Measurements from ENCODE around the gene PDIA2. TPM values are rescaled to one million over a fixed set of nuclear protein-coding genes. Genes with fewer than 3 reads are reported as not detected.

PDIA2 gene
- total and polyA plus RNA-seq, 10 of the 15 experiments (the other 5 are each of a cell fraction or from before 2014, with no cell fraction given) = 0.11 to 0.36 TPM; not detected in 8

DNA sequence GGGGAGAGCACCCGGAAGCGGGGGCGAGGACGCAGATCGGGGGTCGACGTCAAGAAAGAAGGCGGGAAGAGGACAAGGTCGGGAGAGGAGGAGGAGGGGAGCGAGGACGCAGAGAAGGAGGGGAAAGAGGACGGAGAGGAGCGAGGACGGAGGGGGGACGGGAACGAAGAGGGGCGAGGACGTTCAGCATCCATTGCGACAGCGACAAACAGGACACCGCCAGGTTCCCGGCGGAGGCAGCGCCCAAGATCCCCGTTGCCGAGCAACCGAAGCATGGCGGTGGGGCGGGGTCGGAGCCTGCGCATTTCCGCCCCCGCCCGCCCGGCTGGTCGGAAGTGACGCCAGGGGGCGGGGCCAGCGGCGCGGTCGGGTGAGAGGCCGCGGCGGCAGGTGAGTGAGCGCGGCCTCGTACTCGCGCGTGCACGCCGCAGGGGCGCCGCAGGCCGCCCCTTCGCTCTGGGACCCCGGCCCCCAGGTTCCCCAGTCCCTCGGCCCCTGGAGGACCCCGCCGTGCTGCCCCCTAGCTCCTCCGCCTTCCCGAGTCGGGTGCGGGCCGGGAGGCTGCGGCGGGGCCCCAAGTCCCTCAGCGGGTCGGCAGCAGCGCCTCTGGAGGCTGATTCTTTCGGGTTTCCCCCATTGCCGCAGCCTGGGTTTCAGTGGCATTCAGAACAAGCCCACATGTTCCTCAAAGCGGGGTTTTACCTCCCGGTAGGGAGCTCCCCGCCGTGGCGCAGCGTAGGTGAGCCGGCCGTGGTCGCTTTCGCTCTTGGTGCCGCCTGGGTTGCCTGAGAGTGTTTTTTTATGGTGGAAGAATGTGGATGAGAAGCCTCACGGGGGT, 48.3 kb upstream of the PDIA2 start, which contains the start of gene FAM234A (continued):
- TF ChIP-seq REST (IDR thresholded peaks at IDR 0.05; ENCODE audit: low read depth, low read length) = no peak
- peak; percentile 91 for TF ChIP-seq KLF5 (IDR thresholded peaks at IDR 0.05; ENCODE audit: partially characterized antibody)
- no peak for TF ChIP-seq CEBPB (IDR thresholded peaks at IDR 0.05; ENCODE audit: borderline replicate concordance in 1 of 2, low read depth in 2 of 2, low read length in 2 of 2)
- TF ChIP-seq, protein P1, sequence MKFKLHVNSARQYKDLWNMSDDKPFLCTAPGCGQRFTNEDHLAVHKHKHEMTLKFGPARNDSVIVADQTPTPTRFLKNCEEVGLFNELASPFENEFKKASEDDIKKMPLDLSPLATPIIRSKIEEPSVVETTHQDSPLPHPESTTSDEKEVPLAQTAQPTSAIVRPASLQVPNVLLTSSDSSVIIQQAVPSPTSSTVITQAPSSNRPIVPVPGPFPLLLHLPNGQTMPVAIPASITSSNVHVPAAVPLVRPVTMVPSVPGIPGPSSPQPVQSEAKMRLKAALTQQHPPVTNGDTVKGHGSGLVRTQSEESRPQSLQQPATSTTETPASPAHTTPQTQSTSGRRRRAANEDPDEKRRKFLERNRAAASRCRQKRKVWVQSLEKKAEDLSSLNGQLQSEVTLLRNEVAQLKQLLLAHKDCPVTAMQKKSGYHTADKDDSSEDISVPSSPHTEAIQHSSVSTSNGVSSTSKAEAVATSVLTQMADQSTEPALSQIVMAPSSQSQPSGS (IDR thresholded peaks at IDR 0.05; ENCODE audit: low read length) = no peak
- TF ChIP-seq SREBF1 (IDR thresholded peaks at IDR 0.05; ENCODE audit: low read length) = no peak
- no peak; the same call in 1 of the 2 replicates for TF ChIP-seq ZNF217 (IDR thresholded peaks at IDR 0.05)
- TF ChIP-seq IKZF2 (IDR thresholded peaks at IDR 0.05) = peak; percentile 40 to 59
- peak; percentile 38; the same call in 2 of the 3 replicates for TF ChIP-seq POU2F2 (IDR thresholded peaks at IDR 0.05; ENCODE audit: borderline replicate concordance, low read depth, low read length)
- no peak for TF ChIP-seq FOS (IDR thresholded peaks at IDR 0.05; ENCODE audit: borderline replicate concordance, extremely low read depth, insufficient read length)
- TF ChIP-seq, protein P2, sequence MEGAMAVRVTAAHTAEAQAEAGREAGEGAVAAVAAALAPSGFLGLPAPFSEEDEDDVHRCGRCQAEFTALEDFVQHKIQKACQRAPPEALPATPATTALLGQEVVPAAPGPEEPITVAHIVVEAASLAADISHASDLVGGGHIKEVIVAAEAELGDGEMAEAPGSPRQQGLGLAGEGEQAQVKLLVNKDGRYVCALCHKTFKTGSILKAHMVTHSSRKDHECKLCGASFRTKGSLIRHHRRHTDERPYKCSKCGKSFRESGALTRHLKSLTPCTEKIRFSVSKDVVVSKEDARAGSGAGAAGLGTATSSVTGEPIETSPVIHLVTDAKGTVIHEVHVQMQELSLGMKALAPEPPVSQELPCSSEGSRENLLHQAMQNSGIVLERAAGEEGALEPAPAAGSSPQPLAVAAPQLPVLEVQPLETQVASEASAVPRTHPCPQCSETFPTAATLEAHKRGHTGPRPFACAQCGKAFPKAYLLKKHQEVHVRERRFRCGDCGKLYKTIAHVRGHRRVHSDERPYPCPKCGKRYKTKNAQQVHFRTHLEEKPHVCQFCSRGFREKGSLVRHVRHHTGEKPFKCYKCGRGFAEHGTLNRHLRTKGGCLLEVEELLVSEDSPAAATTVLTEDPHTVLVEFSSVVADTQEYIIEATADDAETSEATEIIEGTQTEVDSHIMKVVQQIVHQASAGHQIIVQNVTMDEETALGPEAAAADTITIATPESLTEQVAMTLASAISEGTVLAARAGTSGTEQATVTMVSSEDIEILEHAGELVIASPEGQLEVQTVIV (IDR thresholded peaks at IDR 0.05; ENCODE audit: borderline replicate concordance, partially characterized antibody) = peak; percentile 94
- TF ChIP-seq, protein P3, sequence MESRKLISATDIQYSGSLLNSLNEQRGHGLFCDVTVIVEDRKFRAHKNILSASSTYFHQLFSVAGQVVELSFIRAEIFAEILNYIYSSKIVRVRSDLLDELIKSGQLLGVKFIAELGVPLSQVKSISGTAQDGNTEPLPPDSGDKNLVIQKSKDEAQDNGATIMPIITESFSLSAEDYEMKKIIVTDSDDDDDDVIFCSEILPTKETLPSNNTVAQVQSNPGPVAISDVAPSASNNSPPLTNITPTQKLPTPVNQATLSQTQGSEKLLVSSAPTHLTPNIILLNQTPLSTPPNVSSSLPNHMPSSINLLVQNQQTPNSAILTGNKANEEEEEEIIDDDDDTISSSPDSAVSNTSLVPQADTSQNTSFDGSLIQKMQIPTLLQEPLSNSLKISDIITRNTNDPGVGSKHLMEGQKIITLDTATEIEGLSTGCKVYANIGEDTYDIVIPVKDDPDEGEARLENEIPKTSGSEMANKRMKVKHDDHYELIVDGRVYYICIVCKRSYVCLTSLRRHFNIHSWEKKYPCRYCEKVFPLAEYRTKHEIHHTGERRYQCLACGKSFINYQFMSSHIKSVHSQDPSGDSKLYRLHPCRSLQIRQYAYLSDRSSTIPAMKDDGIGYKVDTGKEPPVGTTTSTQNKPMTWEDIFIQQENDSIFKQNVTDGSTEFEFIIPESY (IDR thresholded peaks at IDR 0.05) = no peak
- TF ChIP-seq, protein P4, sequence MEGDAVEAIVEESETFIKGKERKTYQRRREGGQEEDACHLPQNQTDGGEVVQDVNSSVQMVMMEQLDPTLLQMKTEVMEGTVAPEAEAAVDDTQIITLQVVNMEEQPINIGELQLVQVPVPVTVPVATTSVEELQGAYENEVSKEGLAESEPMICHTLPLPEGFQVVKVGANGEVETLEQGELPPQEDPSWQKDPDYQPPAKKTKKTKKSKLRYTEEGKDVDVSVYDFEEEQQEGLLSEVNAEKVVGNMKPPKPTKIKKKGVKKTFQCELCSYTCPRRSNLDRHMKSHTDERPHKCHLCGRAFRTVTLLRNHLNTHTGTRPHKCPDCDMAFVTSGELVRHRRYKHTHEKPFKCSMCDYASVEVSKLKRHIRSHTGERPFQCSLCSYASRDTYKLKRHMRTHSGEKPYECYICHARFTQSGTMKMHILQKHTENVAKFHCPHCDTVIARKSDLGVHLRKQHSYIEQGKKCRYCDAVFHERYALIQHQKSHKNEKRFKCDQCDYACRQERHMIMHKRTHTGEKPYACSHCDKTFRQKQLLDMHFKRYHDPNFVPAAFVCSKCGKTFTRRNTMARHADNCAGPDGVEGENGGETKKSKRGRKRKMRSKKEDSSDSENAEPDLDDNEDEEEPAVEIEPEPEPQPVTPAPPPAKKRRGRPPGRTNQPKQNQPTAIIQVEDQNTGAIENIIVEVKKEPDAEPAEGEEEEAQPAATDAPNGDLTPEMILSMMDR (IDR thresholded peaks at IDR 0.05 in 2 of 3, conservative IDR thresholded peaks at IDR 0.05 in 1 of 3; ENCODE audit: control insufficient read depth in 2 of 3, extremely low read depth in 1 of 3, insufficient read depth in 1 of 3, low read depth in 3 of 3, low read length in 3 of 3) = peak; percentile 37 to 62 (median 55)
- TF ChIP-seq EGR1 (IDR thresholded peaks at IDR 0.05; ENCODE audit: borderline replicate concordance in 1 of 2, low read depth in 2 of 2, low read length in 2 of 2) = peak in 1 of 2 experiments; percentile 99; a peak in 2 of 3 replicates
- TF ChIP-seq WRNIP1 (IDR thresholded peaks at IDR 0.05; ENCODE audit: borderline replicate concordance, low read depth, low read length) = no peak
